ENCODE measurements around the gene CIPC. TPM values are rescaled to one million over a fixed set of nuclear protein-coding genes. Genes with fewer than 3 reads are reported as not detected.

The CIPC gene
- total and polyA plus RNA-seq, 9 of the 15 experiments (the other 6 are each of a cell fraction or from before 2014, with no cell fraction given) = 5.0 to 16.9 (median 10.7) TPM

DNA sequence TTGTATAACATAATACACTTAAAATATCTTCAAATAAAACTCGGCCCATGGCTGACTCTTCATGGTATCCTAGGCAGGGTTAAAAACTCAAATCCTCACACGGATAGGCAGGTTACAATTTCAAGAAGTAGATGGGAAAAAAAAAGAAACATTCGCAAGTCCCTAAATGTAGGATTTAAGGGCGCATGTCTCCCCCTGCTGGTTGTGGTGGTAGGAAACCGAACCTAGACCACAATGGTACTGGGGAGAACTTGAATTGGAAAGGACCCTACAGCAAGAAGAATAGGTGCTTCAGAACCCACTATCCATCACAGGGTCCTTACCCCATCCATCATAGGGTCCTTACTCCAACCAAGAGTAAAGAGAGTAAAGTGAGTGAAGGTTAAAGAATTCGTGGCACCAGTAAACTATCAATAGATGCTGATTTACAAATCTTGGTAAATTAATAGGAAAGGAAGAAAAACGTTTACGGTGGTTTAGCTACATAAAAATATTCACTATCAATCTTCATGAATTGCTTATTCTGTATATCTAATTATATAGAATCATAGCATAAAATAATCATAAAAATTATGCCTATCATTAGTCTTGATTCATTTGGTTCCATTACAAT is 3.3 kb upstream of the CIPC start (continued):
- TF ChIP-seq SMC3 (conservative IDR thresholded peaks at IDR 0.05; ENCODE audit: insufficient read depth, low read depth, low read length) (peak; percentile 77), ZNF384 (IDR thresholded peaks at IDR 0.05; ENCODE audit: low read depth, low read length) (peak; percentile 91), KLF10 (CRISPR knock-in tag; IDR thresholded peaks at IDR 0.05) (no peak), NFIX (CRISPR knock-in tag; IDR thresholded peaks at IDR 0.05; ENCODE audit: low read depth) (no peak), GTF2F1 (IDR thresholded peaks at IDR 0.05; ENCODE audit: low read depth, low read length) (no peak), ERF (CRISPR knock-in tag; IDR thresholded peaks at IDR 0.05) (no peak)
- TF ChIP-seq, protein P1, sequence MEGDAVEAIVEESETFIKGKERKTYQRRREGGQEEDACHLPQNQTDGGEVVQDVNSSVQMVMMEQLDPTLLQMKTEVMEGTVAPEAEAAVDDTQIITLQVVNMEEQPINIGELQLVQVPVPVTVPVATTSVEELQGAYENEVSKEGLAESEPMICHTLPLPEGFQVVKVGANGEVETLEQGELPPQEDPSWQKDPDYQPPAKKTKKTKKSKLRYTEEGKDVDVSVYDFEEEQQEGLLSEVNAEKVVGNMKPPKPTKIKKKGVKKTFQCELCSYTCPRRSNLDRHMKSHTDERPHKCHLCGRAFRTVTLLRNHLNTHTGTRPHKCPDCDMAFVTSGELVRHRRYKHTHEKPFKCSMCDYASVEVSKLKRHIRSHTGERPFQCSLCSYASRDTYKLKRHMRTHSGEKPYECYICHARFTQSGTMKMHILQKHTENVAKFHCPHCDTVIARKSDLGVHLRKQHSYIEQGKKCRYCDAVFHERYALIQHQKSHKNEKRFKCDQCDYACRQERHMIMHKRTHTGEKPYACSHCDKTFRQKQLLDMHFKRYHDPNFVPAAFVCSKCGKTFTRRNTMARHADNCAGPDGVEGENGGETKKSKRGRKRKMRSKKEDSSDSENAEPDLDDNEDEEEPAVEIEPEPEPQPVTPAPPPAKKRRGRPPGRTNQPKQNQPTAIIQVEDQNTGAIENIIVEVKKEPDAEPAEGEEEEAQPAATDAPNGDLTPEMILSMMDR (IDR thresholded peaks at IDR 0.05 in 2 of 3, conservative IDR thresholded peaks at IDR 0.05 in 1 of 3; ENCODE audit: insufficient read depth in 2 of 3, low read depth in 1 of 3, low read length in 3 of 3) = peak; percentile 64 to 79 (median 77)
- TF ChIP-seq, protein P2, sequence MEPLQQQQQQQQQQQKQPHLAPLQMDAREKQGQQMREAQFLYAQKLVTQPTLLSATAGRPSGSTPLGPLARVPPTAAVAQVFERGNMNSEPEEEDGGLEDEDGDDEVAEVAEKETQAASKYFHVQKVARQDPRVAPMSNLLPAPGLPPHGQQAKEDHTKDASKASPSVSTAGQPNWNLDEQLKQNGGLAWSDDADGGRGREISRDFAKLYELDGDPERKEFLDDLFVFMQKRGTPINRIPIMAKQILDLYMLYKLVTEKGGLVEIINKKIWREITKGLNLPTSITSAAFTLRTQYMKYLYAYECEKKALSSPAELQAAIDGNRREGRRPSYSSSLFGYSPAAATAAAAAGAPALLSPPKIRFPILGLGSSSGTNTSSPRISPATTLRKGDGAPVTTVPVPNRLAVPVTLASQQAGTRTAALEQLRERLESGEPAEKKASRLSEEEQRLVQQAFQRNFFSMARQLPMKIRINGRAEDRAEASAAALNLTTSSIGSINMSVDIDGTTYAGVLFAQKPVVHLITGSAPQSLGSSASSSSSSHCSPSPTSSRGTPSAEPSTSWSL (CRISPR knock-in tag; IDR thresholded peaks at IDR 0.05; ENCODE audit: borderline replicate concordance) = no peak
